NCI-H2196 treated with DMSO at 0.1 percent for 48 hours (cell line): ENCODE results near the gene UHRF1.
A peak's percentile ranks its signal among the peaks of the same experiment; 100 is the strongest.
"Not testable (repeated sequence)": the region's sequence is repeated elsewhere in the genome, so short reads cannot be mapped to it uniquely, and the experiment has no call there.

Experiments used
- DNase-seq: peaks from one replicate; lab custom pipeline; 2025; ENCODE audit not compliant: unreplicated experiment; lab: John Stamatoyannopoulos, UW

The UHRF1 gene

GRCh38 chr19:4909156-4909896 is at the start of gene UHRF1:
Gene UHRF1, plus strand, starts transcription at chr19:4909501. Its CDS starts 1,385 bp downstream, at chr19:4910886.
- peak; percentile 54 for DNase-seq

GRCh38 chr19:4859697-4860096 is 49.6 kb upstream of the UHRF1 start:
- no peak for DNase-seq

GRCh38 chr19:4861147-4861546 is 48.2 kb upstream of the UHRF1 start:
- no peak for DNase-seq

GRCh38 chr19:4866595-4867424 is 42.5 kb upstream of the UHRF1 start:
- DNase-seq: no peak

- DNase-seq: peak; percentile 46
Measured at GRCh38 chr19:4867534-4868285, 41.6 kb upstream of the UHRF1 start, which contains the start of gene PLIN3. Gene PLIN3, minus strand, starts transcription at chr19:4867667. Its CDS starts 6,273 bp downstream, at chr19:4861394.

- DNase-seq: no peak
Measured at GRCh38 chr19:4868286-4868834, 40.9 kb upstream of the UHRF1 start.

GRCh38 chr19:4870025-4870700 is 39.1 kb upstream of the UHRF1 start:
- no peak for DNase-seq

- DNase-seq: no peak
Measured at GRCh38 chr19:4871711-4872110, 37.6 kb upstream of the UHRF1 start.

- DNase-seq: no peak
Measured at GRCh38 chr19:4873930-4874329, 35.4 kb upstream of the UHRF1 start.

GRCh38 chr19:4877753-4878490 is 31.4 kb upstream of the UHRF1 start:
- DNase-seq: no peak

GRCh38 chr19:4878491-4878968 is 30.8 kb upstream of the UHRF1 start:
- DNase-seq: no peak

GRCh38 chr19:4879041-4879440 is 30.3 kb upstream of the UHRF1 start:
- DNase-seq: no peak

- DNase-seq: not testable (repeated sequence)
Measured at GRCh38 chr19:4882874-4883273, 26.4 kb upstream of the UHRF1 start.

GRCh38 chr19:4884993-4885392 is 24.3 kb upstream of the UHRF1 start:
- DNase-seq: not testable (repeated sequence)

- DNase-seq: not testable (repeated sequence)
Measured at GRCh38 chr19:4887803-4888202, 21.5 kb upstream of the UHRF1 start.

- no peak for DNase-seq
Measured at GRCh38 chr19:4889034-4889815, 20.1 kb upstream of the UHRF1 start.

GRCh38 chr19:4891066-4891465 is 18.2 kb upstream of the UHRF1 start:
- DNase-seq: no peak

GRCh38 chr19:4892962-4893361 is 16.3 kb upstream of the UHRF1 start:
- DNase-seq: not testable (repeated sequence)

- no peak for DNase-seq
Measured at GRCh38 chr19:4896372-4896771, 12.9 kb upstream of the UHRF1 start.
